Psoas muscle (tissue), 8 donors: ENCODE measurements around the gene SPTBN2. TPM values are rescaled to one million over a fixed set of nuclear protein-coding genes. Genes with fewer than 3 reads are reported as not detected.

Source experiments
- ATAC-seq, 4 donors: fragments of 200-7000 bp; cut with Tn5 transposase; one replicate each; pipeline ENCODE4 v1.9.1; 2020; ENCODE audit warnings: moderate library complexity in 3 of 4, mild to moderate bottlenecking in 2 of 4
- DNase-seq, 2 donors: peaks; one replicate each; pipeline ENCODE4 v3.0.0-alpha.2; 2020
- H3K27ac ChIP-seq: fragments of 200-600 bp; one replicate; pipeline ENCODE4 v1.8.0; 2022
- H3K27me3 ChIP-seq, 3 donors: fragments of 200-600 bp in 1 of 3; one replicate each; pipeline versions ENCODE4 v1.6.1 to v1.8.0; 2013 to 2022; ENCODE audit warnings: low read length in 2 of 3, mild to moderate bottlenecking in 2 of 3, moderate library complexity in 1 of 3; ENCODE audit not compliant: insufficient read depth in 3 of 3
- H3K36me3 ChIP-seq, 2 donors: fragments of 200-600 bp in 1 of 2; one replicate each; pipeline versions ENCODE4 v1.6.1 to v1.8.0; 2013 to 2022; ENCODE audit warnings: low read depth in 1 of 2, mild to moderate bottlenecking in 1 of 2, moderate library complexity in 1 of 2; ENCODE audit not compliant: insufficient read depth in 1 of 2
- H3K4me1 ChIP-seq: fragments of 200-600 bp; one replicate; pipeline ENCODE4 v1.8.0; 2022
- H3K4me3 ChIP-seq: fragments of 200-600 bp; one replicate; pipeline ENCODE4 v1.8.0; 2022; ENCODE audit warnings: mild to moderate bottlenecking
- H3K9me3 ChIP-seq: fragments of 200-600 bp; one replicate; pipeline ENCODE4 v1.8.0; 2022
- CTCF ChIP-seq: fragments of 200-600 bp; IDR thresholded peaks from one replicate; pipeline ENCODE4 v1.8.0; 2022; ENCODE audit warnings: antibody characterized with exemption
- WGBS, 3 donors: extraction: QIAGEN DNeasy Blood & Tissue Kit; methylation state at CpG; one replicate each; pipeline versions ENCODE4 v1.1.6 to v1.1.7; 2013; 5-methylcytosine and 5-hydroxymethylcytosine counted together
- intact Hi-C, 2 donors: fragments of 100-400 bp; cut with DNase I; formaldehyde crosslinking; loops; one replicate each; pipeline versions ENCODE4 v1.11.0 to v1.14.2; 2022
- polyA plus RNA-seq, 3 donors: library from polyadenylated mRNA; stranded (reverse); fragments of 200-250 nt; gene quantifications; one replicate each; pipeline ENCODE4 v1.2.3, GENCODE V29; 2013
- total RNA-seq, 4 donors: library from RNA; stranded (reverse); fragmentation: NEBNext Ultra II Directional in 2 of 4; extraction: Animal tissue kit (Norgen Biotek cat#: 25700) in 2 of 4; gene quantifications; one replicate each; pipeline versions ENCODE4 v1.2.1 to v1.2.4, GENCODE V29; 2021 to 2023
- donor health status: healthy with polysubstance abuse.
- donor health status: DM: no; HTN: no; CAD: no; lungs with moderate emphysema.
- donor health status: Bipolar disorder and iron deficiency.
- donor health status: healthy.
- donor health status: DM: yes; HTN: yes; CAD: no.
- donor health status: DM: no; HTN: no; CAD: no.
- donor health status: DM: no; HTN: no; CAD: no.
- donor health status: DM: yes; HTN: yes; CAD: no.

Gene SPTBN2
- total and polyA plus RNA-seq, 7 donors: 0.08 to 1.4 (median 0.43) TPM; not detected in 1

GRCh38 chr11:66693356-66694055, 35.5 kb downstream of the SPTBN2 start:
- Histone ChIP-seq H3K4me1 (no peaks in the 10 kb centered on the region), H3K36me3 (no peaks in the 10 kb centered on the region), H3K27ac (no peak overlapping the region), H3K9me3 (no peaks in the 10 kb centered on the region), H3K4me3 (no peak overlapping the region), H3K27me3 (no peaks in the 10 kb centered on the region)
- no peak for ATAC-seq
- no peak for DNase-seq
- WGBS, 3 donors: 91 to 95% (median 91%) methylated on average over 14 to 15 of the region's 15 CpGs
- TF ChIP-seq CTCF: no peak
- intact Hi-C loops: loop anchor here (1.0 to 5.0 kb wide), 4 partner anchors 141 to 189 kb away; no protein-coding TSS in a partner anchor

- intact Hi-C loops: loop anchor here in 1 of 2 donors (2.0 to 5.0 kb wide), 2 partner anchors 142 to 189 kb away; no protein-coding TSS in a partner anchor
- ATAC-seq (no peak), DNase-seq (no peak)
- no peaks in the 10 kb centered on the region for H3K9me3 ChIP-seq
- H3K27me3 ChIP-seq: no peaks in the 10 kb centered on the region
- H3K4me3 ChIP-seq: no peak overlapping the region
- no peaks in the 10 kb centered on the region for H3K4me1 ChIP-seq
- no peak for TF ChIP-seq CTCF
- 90% methylated on average over 20 of the region's 20 CpGs for WGBS, 3 donors
- H3K36me3 ChIP-seq: no peaks in the 10 kb centered on the region
- H3K27ac ChIP-seq: no peak overlapping the region
Observed at GRCh38 chr11:66692871-66693331, 36.1 kb downstream of the SPTBN2 start.

GRCh38 chr11:66692446-66692845, 36.6 kb downstream of the SPTBN2 start:
- no peak for TF ChIP-seq CTCF
- Histone ChIP-seq H3K4me3 (no peak overlapping the region), H3K27ac (no peak overlapping the region), H3K4me1 (no peaks in the 10 kb centered on the region), H3K27me3 (no peaks in the 10 kb centered on the region), H3K9me3 (no peaks in the 10 kb centered on the region), H3K36me3 (no peaks in the 10 kb centered on the region)
- 90 to 91% (median 90%) methylated on average over 18 of the region's 18 CpGs for WGBS, 3 donors
- DNase-seq: no peak
- intact Hi-C loops: loop anchor here in 1 of 2 donors (2.0 to 5.0 kb wide), 2 partner anchors 142 to 190 kb away; no protein-coding TSS in a partner anchor
- no peak for ATAC-seq

- Histone ChIP-seq H3K27me3 (no peaks in the 10 kb centered on the region), H3K9me3 (no peaks in the 10 kb centered on the region), H3K4me3 (no peak overlapping the region), H3K4me1 (no peaks in the 10 kb centered on the region), H3K36me3 (no peaks in the 10 kb centered on the region), H3K27ac (no peak overlapping the region)
- DNase-seq (no peak), ATAC-seq (no peak)
- intact Hi-C loops: loop anchor here in 1 of 2 donors (5.0 kb wide), 1 partner anchor 191 kb away; no protein-coding TSS in a partner anchor
- 89 to 92% (median 90%) methylated on average over 37 to 38 of the region's 38 CpGs for WGBS, 3 donors
- TF ChIP-seq CTCF: no peak
Observed at GRCh38 chr11:66691311-66691980, 37.6 kb downstream of the SPTBN2 start.
